Nephron (organoid): ENCODE results near the gene COMMD9.
A peak's percentile ranks its signal among the peaks of the same experiment; 100 is the strongest.

ENCODE experiments used
- H3K27ac Mint-ChIP-seq, 3 experiments: 2 replicates each; pipeline ENCODE4 v1.8.0; 2020; ENCODE audit warnings: mixed read lengths in 3 of 3, mild to moderate bottlenecking in 2 of 3, moderate library complexity in 1 of 3
- H3K27me3 Mint-ChIP-seq: 2 replicates; pipeline ENCODE4 v1.8.0; 2021; ENCODE audit warnings: low read depth, mild to moderate bottlenecking, moderate library complexity, mixed read lengths
- H3K36me3 Mint-ChIP-seq: 2 replicates; pipeline ENCODE4 v1.8.0; 2020; ENCODE audit warnings: low read depth, mixed read lengths
- H3K4me1 Mint-ChIP-seq: 2 replicates; pipeline ENCODE4 v1.8.0; 2020; ENCODE audit warnings: mixed read lengths
- H3K4me3 Mint-ChIP-seq, 3 experiments: 2 replicates each; pipeline ENCODE4 v1.8.0; 2020; ENCODE audit warnings: mild to moderate bottlenecking in 3 of 3, mixed read lengths in 3 of 3, moderate library complexity in 2 of 3
- H3K9me3 Mint-ChIP-seq: 2 replicates; pipeline ENCODE4 v1.8.0; 2020; ENCODE audit warnings: mixed read lengths
- TF ChIP-seq, protein P1 (sequence below), 3 experiments: fragments of 200-600 bp; sonication (generic); IDR thresholded peaks; one replicate each; pipeline ENCODE4 v1.5.0; 2021; ENCODE audit warnings: antibody characterized with exemption in 3 of 3; ENCODE audit not compliant: unreplicated experiment in 3 of 3

Gene COMMD9

DNA sequence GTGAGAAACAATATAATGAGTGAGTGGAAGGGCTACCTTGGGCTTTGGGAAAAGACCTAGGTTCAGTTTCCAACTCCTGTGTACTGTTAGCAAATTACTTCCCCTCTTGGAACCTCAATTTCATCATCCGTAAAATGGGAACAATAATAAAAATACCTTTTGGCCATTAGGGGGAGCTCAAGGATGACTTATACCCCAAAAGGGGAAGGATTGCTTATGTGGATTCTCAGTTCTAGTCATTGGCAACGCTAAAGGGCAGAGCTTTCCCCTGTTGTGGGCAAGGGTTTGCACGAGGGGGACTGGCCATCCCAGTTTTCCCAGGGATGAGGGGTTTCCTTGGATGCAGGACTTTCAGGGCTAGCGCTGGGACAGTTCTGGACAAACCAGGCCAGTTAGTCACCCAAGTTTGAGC, 3.1 kb upstream of the COMMD9 start:
- Mint-ChIP-seq H3K36me3 (no peaks in the 10 kb centered on the region), H3K4me3 (no peak overlapping the region), H3K4me1 (peaks cover 22% of the 10 kb centered on the region), H3K27ac (no peak overlapping the region), H3K27me3 (peaks cover 13% of the 10 kb centered on the region), H3K9me3 (no peaks in the 10 kb centered on the region)
- TF ChIP-seq, protein P1, sequence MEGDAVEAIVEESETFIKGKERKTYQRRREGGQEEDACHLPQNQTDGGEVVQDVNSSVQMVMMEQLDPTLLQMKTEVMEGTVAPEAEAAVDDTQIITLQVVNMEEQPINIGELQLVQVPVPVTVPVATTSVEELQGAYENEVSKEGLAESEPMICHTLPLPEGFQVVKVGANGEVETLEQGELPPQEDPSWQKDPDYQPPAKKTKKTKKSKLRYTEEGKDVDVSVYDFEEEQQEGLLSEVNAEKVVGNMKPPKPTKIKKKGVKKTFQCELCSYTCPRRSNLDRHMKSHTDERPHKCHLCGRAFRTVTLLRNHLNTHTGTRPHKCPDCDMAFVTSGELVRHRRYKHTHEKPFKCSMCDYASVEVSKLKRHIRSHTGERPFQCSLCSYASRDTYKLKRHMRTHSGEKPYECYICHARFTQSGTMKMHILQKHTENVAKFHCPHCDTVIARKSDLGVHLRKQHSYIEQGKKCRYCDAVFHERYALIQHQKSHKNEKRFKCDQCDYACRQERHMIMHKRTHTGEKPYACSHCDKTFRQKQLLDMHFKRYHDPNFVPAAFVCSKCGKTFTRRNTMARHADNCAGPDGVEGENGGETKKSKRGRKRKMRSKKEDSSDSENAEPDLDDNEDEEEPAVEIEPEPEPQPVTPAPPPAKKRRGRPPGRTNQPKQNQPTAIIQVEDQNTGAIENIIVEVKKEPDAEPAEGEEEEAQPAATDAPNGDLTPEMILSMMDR (IDR thresholded peaks at IDR 0.05; ENCODE audit: unreplicated experiment in 3 of 3): peak in 2 of 3 experiments; percentile 37 to 47

DNA sequence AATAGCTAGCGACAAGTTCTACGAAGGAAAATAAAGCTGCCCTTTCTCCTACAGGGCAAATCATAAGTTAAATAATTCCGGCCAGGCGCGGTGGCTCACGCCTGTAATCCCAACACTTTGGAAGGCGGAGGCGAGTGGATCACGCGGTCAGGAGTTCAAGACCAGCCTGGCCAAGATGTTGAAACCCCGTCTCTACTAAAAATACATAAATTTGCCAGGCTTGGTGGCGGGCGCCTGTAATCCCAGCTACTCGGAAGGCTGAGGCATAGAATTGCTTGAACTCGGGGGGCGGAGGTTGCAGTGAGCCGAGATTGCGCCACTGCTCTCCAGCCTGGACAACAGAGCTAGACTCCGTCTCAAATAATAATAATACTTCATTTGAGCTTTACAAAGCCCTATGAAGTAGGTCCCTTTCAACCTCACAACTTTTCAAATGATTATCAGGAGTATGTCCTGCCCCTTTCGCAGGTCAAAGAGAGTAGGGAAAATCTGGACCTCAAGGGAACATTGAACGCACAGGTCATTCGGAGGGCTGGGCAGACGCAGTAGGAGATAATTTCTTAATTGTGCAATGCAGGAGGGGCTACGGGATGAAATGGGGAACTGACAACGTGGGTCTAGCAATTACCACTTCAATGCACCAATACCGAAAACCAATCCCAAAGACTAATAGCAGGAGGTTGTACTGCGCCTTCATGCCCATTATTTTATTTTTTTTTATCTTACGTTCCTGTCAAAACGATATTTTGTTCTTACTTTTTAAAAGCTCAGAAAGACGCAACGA, 590 bp downstream of the COMMD9 start:
- TF ChIP-seq, protein P1 (IDR thresholded peaks at IDR 0.05; ENCODE audit: unreplicated experiment in 3 of 3): no peak
- no peaks in the 10 kb centered on the region for H3K36me3 Mint-ChIP-seq

DNA sequence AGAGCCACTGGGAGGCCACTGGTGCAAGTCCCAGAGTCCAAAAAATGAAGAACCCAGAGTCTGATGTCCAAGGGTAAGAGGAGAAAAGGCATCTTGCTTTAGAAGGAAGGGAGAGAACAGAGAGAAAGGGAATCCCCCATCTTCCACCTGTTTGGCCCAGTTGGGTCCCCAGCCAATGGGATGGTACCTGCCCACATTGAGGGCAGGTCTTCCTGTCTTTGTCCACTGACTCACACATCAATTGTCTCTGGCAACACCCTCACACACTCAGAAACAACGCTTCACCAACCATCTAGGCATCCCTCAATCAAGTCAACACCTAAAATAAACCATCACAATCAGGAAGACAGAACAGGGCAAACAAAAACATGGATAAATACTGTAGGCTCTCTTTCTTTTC, 6.3 kb downstream of the COMMD9 start:
- Mint-ChIP-seq H3K36me3 (peaks cover 22% of the 10 kb centered on the region), H3K4me3 (no peak overlapping the region), H3K27me3 (no peaks in the 10 kb centered on the region), H3K27ac (no peak overlapping the region), H3K4me1 (peaks cover 25% of the 10 kb centered on the region), H3K9me3 (peaks cover 25% of the 10 kb centered on the region)
- TF ChIP-seq, protein P1 (IDR thresholded peaks at IDR 0.05; ENCODE audit: unreplicated experiment in 3 of 3): no peak

More for the DNA sequence above, 590 bp downstream of the COMMD9 start:
- peaks cover 10% of the 10 kb centered on the region for H3K27me3 Mint-ChIP-seq
- peak overlapping the region; percentile 43 to 91 (median 70) for H3K27ac Mint-ChIP-seq
- H3K9me3 Mint-ChIP-seq: peaks cover 2% of the 10 kb centered on the region
- H3K4me1 Mint-ChIP-seq: peaks cover 22% of the 10 kb centered on the region
- H3K4me3 Mint-ChIP-seq: peak overlapping the region; percentile 96

DNA sequence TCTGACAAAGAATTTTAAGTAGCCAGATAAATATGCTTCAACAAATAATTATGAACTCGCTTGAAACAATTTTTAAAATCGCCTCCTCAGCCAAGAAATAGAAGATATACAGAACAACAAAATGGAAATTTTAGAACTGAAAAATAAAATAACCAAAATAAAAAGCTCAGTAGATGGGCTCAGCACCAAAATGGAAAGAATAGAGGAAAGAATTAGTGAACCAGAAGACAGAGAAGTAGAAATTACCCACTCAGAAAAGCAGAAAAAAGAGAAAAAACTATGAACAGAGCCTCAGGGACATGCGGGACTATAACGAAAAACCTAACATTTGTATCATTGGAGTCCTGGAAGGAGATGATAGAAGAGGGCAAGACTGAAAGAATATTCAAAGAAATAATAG, 7.4 kb downstream of the COMMD9 start:
- peaks cover 22% of the 10 kb centered on the region for H3K36me3 Mint-ChIP-seq
- peaks cover 25% of the 10 kb centered on the region for H3K4me1 Mint-ChIP-seq
- no peaks in the 10 kb centered on the region for H3K27me3 Mint-ChIP-seq
- H3K4me3 Mint-ChIP-seq: no peak overlapping the region
- H3K27ac Mint-ChIP-seq: no peak overlapping the region
- peaks cover 25% of the 10 kb centered on the region for H3K9me3 Mint-ChIP-seq
- TF ChIP-seq, protein P1 (IDR thresholded peaks at IDR 0.05; ENCODE audit: unreplicated experiment in 3 of 3): no peak

DNA sequence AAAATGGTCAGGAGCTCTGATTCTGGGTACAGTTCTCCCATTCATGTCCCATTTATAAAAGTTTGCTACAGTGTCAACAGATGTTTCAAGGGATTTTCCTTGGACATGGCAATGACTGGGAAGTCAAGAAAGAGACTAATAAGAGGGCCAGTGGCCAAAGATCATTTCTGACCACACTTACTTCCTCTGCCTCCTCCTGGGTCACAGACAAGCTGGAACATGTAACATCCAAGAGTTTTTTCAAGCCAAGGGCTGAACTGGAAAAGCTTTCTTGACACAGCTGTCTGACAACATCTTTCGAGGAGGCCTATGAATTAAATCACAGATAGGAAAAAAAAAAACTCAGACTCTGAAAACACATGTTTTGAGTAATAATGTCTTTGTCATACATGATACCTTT, 8.7 kb downstream of the COMMD9 start:
- peaks cover 25% of the 10 kb centered on the region for H3K36me3 Mint-ChIP-seq
- H3K27ac Mint-ChIP-seq: peak overlapping the region in 1 of 3 experiments; percentile 52
- H3K4me1 Mint-ChIP-seq: peaks cover 25% of the 10 kb centered on the region
- no peak overlapping the region for H3K4me3 Mint-ChIP-seq
- peaks cover 25% of the 10 kb centered on the region for H3K9me3 Mint-ChIP-seq
- H3K27me3 Mint-ChIP-seq: no peaks in the 10 kb centered on the region
- TF ChIP-seq, protein P1 (IDR thresholded peaks at IDR 0.05; ENCODE audit: unreplicated experiment in 3 of 3): no peak
